ENCODE data around the gene IPP.

Gene IPP

GRCh38 chr1:45686288-45687013, 64.0 kb downstream of the IPP start, which contains the start of gene GPBP1L1 (continued):
- TF ChIP-seq ZNF518A (tag by site-specific recombination; conservative IDR thresholded peaks at IDR 0.05; ENCODE audit: low read depth), result no peak
- peak; percentile 97 for TF ChIP-seq ZNF600 (tag by site-specific recombination; IDR thresholded peaks at IDR 0.05)
- peak; percentile 11; the same call in 1 of the 2 replicates for TF ChIP-seq REST (tag by site-specific recombination; IDR thresholded peaks at IDR 0.05)
- peak; percentile 34; the same call in 1 of the 2 replicates for TF ChIP-seq IKZF3 (tag by site-specific recombination; IDR thresholded peaks at IDR 0.05)
- peak; percentile 50; the same call in 1 of the 2 replicates for TF ChIP-seq ZBTB48 (tag by site-specific recombination; IDR thresholded peaks at IDR 0.05)
- peak; percentile 87 for TF ChIP-seq SP2 (tag by site-specific recombination; IDR thresholded peaks at IDR 0.05)
- TF ChIP-seq ZNF26 (tag by site-specific recombination; IDR thresholded peaks at IDR 0.05), result no peak
- no peak for TF ChIP-seq ZNF398 (tag by site-specific recombination; IDR thresholded peaks at IDR 0.05)
- TF ChIP-seq RBAK (tag by site-specific recombination; IDR thresholded peaks at IDR 0.05), result no peak
- TF ChIP-seq ZNF560 (tag by site-specific recombination; IDR thresholded peaks at IDR 0.05; ENCODE audit: borderline replicate concordance), result no peak
- TF ChIP-seq SCRT1 (tag by site-specific recombination; IDR thresholded peaks at IDR 0.05; ENCODE audit: borderline replicate concordance), result no peak; the same call in 1 of the 2 replicates
- no peak for TF ChIP-seq ZNF239 (tag by site-specific recombination; IDR thresholded peaks at IDR 0.05)
- TF ChIP-seq ZNF658 (tag by site-specific recombination; IDR thresholded peaks at IDR 0.05), result no peak
- TF ChIP-seq ZNF133 (tag by site-specific recombination; IDR thresholded peaks at IDR 0.05), result no peak
- no peak for TF ChIP-seq ZNF623 (tag by site-specific recombination; IDR thresholded peaks at IDR 0.05)
- no peak; the same call in 1 of the 2 replicates for TF ChIP-seq ZNF24 (tag by site-specific recombination; IDR thresholded peaks at IDR 0.05)
- no peak for TF ChIP-seq ZNF311 (tag by site-specific recombination; IDR thresholded peaks at IDR 0.05; ENCODE audit: borderline replicate concordance)
- TF ChIP-seq ZNF473 (tag by site-specific recombination; IDR thresholded peaks at IDR 0.05), result no peak
- TF ChIP-seq ZFP37 (tag by site-specific recombination; IDR thresholded peaks at IDR 0.05), result peak; percentile 60; the same call in 1 of the 2 replicates
- no peak for TF ChIP-seq ZNF266 (tag by site-specific recombination; IDR thresholded peaks at IDR 0.05; ENCODE audit: low read depth)
- TF ChIP-seq ELK4 (IDR thresholded peaks at IDR 0.05; ENCODE audit: borderline replicate concordance, low read depth, low read length), result no peak
- no peak for TF ChIP-seq ZNF416 (tag by site-specific recombination; IDR thresholded peaks at IDR 0.05)
- no peak for TF ChIP-seq ZNF747 (tag by site-specific recombination; IDR thresholded peaks at IDR 0.05)

Measured in HEK293 (cell line).